Choroid plexus epithelial cell (primary cell): ENCODE data around the gene DNASE1.
"Not testable (repeated sequence)": the region's sequence is repeated elsewhere in the genome, so short reads cannot be mapped to it uniquely, and the experiment has no call there.

Experiments used
- DNase-seq: peaks from one replicate; pipeline ENCODE4 v3.0.0-alpha.2; 2010; ENCODE audit warnings: low read depth
- H3K4me3 ChIP-seq: 2 replicates; pipeline ENCODE4 v1.5.1; 2011; ENCODE audit warnings: low read depth, mild to moderate bottlenecking, control low read depth, low read length, moderate library complexity
- CTCF ChIP-seq: conservative IDR thresholded peaks from 2 replicates; pipeline ENCODE4 v1.5.1; 2011; ENCODE audit warnings: low read depth, mild to moderate bottlenecking, control low read depth, inconsistent platforms, low read length, moderate library complexity

The DNASE1 gene

GRCh38 chr16:3651461-3652372 is 2.8 kb upstream of the DNASE1 start:
- no peak for DNase-seq
- no peak overlapping the region for H3K4me3 ChIP-seq
- TF ChIP-seq CTCF = no peak

GRCh38 chr16:3652373-3653195 is 1.9 kb upstream of the DNASE1 start:
- no peak for DNase-seq
- no peak for TF ChIP-seq CTCF
- H3K4me3 ChIP-seq = no peak overlapping the region

DNA sequence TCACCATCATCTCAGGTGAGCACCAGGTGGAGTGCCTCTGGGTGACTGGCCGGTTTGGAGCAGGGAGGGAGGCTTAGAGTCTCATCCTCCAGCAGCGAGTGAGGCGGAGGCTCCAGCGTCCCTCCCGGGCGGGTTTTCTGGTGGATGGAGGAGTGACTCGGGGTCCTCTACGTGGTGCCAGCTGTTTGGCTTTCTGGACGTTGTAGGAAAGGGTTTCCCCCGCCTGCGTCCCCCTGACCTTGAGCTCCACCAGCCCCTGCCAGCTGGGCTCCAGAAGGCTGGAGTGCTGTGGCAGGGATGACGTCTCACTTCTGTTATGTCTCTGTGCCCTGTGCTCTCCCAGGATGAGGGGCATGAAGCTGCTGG is 522 bp downstream of the DNASE1 start:
- H3K4me3 ChIP-seq = no peak overlapping the region
- no peak for DNase-seq
- TF ChIP-seq CTCF = no peak

GRCh38 chr16:3655396-3656159 is 1.1 kb downstream of the DNASE1 start:
- no peak overlapping the region for H3K4me3 ChIP-seq
- TF ChIP-seq CTCF = no peak
- no peak for DNase-seq

DNA sequence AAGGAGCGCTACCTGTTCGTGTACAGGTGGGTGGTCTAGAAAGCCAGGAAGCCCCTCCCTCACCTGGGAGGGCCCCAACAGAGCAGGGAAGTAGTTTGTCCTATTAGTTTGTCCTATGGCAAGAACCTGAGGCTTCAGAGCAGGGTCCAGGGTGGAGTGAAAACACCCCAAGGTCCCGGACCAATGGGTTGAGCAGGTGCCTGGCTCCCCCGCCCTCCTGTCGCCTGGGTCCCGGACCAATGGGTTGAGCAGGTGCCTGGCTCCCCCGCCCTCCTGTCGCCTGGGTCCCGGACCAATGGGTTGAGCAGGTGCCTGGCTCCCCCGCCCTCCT is 1.6 kb downstream of the DNASE1 start:
- H3K4me3 ChIP-seq, DNase-seq: not testable (repeated sequence)

- no peak for TF ChIP-seq CTCF
- no peak for DNase-seq
- H3K4me3 ChIP-seq = no peak overlapping the region
These were observed 2.3 kb downstream of the DNASE1 start for GRCh38 chr16:3656491-3657468.
